ENCODE data around the gene AOPEP.

GRCh38 chr9:94993821-94994165, 267.3 kb downstream of the AOPEP start:
- TF ChIP-seq EZH2 (IDR thresholded peaks at IDR 0.05) (no peak), CTCF (IDR thresholded peaks at IDR 0.05) (no peak), EZH2phosphoT487 (IDR thresholded peaks at IDR 0.05) (no peak)
